GM19463 (cell line): ENCODE results near the gene POLR2J.
"Not testable (repeated sequence)": the region's sequence is repeated elsewhere in the genome, so short reads cannot be mapped to it uniquely, and the experiment has no call there.

Source experiments
- ATAC-seq: cut with Tn5 transposase; IDR thresholded peaks from one replicate; pipeline ENCODE4 v1.9.1; 2021; ENCODE audit warnings: mild to moderate bottlenecking, moderate library complexity; ENCODE audit not compliant: unreplicated experiment

Gene POLR2J

DNA sequence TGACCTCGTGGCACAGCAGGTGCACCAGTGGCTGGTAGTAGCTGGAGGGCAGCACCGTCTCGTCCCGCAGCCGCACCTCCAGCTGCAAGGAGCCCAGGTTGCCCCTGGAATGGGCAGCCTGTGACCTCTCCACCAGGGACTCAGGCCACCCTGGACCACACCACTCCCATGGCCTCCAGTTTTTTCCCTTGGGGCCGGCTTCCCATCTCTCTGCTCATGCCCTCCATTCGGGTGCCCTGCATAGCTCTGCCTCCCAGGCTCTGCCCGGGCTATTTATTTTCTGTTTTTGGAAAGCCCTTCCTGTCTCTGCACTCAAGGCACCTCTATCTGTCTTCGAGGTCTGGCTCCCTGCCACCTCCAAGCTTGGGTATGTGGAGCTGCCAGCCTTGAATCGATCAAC, 18.1 kb upstream of the POLR2J start:
- not testable (repeated sequence) for ATAC-seq

DNA sequence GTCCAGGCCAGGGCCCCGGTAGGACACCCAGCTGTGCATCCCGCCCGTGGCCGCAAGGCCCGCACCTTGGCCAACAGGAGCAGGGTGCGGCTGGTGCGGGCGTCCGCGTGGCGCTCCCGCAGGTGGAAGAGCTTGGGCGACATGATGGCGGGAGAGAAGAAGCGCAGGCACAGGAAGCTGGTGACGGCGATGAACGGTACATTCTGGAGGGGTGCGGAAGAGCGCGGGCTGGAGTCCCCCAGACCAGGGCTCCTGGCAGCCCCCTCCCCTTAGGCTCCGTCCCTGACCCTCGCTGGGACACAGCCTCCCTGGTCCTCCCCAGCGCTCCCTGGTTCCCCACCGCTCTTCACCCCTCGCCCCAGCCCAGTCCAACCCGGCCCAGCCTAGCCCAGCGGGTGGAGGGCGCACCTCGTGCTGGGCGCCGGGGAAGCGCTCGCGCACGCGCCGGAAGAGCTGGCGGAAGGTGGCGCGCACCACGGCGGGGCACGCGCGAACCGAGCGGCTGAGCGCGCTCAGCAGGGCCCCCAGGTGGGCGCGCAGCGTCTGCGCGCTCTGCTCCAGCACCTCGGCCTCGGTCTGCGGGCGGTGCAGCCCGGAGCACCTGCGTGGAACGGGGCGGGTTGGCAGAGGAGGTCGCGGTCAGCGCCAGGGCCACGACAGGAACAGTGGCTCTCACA, 15.9 kb upstream of the POLR2J start:
- peak; percentile 71 for ATAC-seq

DNA sequence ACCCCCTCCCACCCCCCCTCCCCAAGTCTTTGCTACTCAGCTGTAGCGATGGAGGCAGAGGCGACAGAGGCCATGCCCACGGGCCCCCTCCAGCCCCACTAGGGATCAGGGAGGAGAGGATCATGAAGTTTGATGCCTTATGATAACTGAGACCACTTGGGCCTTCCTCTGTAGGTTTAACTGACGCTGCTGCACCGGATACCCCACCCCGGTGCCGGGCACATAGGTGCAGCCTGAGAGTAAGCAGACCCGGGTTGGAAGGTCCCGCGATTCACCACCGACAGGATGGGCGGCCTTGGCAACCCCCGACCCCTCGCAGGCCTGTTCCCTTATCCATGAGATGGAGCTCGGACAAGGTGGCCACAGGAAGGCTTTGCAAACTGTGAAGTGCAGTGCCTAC, 15.3 kb upstream of the POLR2J start:
- not testable (repeated sequence) for ATAC-seq

DNA sequence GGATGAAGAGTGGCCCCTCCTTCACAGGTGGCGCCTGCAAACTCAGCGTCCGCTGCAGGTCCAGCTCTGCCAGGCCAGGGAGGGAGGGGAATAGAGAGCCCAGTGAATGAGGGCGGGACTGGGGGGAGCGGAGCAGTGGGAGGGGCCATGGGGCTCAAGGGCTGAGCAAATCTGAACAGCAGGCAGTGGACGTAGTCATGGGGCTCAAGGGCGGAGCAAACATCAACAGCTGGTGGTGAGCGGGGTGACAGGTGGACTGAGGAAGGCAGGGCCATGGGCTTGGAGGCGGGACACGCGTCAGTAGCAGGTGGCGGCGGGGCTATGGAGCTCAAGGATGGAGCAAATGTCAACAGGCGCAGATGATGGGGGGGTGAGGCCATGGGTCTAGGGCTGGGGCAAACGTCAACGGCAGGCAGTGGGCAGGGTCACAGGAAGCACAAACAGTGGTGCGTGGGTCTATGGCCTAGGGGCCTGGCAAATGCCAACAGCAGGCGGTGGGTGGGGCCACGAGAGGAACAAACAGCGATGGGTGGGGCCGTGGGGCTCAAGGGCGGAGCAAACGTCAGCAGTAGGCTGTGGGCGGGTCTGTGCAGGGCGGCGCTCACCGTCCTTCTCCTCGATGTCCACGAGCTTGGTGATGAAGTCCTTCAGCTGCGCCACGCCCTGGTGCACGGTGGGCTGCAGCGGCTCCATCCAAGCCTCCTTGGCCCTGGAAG, 14.7 kb upstream of the POLR2J start:
- not testable (repeated sequence) for ATAC-seq

DNA sequence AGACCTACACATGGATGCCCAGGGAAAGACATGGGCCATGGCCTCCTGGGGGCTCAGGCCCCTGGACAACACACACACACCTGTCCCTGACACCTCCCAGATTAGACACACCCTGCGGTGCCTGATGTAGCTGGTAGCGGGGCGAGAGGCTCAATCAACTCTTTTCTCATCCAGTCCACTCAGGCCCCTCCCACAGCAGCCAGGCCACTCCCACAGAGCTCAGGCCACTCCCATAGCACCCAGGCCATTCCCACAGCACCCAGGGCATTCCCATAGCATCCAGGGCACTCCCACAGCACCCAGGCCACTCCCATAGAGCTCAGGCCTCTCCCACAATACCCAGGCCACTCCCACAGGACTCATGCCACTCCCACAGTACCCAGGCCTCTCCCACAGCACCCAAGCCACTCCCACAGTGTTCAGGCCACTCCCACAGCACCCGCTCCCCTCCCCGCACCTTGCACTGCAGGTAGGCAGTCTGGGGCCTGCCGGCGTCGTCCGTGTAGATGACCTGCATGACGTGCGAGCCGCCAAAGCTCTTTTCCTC, 11.9 kb upstream of the POLR2J start:
- peak; percentile 47 for ATAC-seq

DNA sequence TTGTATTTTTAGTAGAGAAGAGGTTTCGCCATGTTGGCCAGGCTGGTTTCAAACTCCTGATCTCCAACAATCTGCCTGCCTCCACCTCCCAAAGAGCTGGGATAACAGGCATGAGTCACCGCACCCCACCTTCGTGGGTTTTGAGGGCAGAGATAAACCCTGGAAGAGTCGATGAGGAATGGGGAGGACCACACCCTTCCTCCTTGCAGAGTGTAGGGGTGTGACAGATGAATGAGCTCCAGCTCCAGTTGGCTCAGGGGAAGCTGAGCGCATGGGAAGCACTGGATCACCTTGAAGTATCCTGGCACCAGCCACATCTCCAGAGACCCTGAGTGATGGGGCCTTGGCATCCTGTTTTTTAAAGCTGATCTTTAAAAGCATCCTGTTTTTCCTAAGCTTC, 5.6 kb upstream of the POLR2J start:
- ATAC-seq, result not testable (repeated sequence)

DNA sequence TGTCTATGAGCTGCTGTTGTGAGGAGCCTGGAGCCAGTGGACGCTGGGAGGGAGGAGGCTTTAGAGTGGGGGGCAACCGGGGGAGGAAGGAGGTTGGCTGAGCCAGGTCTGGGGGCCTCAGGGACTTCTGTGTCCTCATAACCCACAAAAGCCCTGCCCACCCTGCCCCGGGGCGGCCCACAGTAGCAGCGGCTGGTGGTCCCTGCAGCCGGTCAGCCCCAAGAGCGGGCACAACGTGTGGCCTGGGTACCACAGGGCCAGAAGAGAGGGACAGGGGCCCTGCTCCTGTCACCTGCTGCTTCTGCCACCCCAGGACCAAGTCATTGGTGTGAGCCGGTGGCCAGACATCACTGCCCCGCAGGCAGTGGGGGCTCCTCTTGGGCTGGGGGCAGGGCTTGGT, 3.2 kb upstream of the POLR2J start:
- ATAC-seq, result not testable (repeated sequence)

DNA sequence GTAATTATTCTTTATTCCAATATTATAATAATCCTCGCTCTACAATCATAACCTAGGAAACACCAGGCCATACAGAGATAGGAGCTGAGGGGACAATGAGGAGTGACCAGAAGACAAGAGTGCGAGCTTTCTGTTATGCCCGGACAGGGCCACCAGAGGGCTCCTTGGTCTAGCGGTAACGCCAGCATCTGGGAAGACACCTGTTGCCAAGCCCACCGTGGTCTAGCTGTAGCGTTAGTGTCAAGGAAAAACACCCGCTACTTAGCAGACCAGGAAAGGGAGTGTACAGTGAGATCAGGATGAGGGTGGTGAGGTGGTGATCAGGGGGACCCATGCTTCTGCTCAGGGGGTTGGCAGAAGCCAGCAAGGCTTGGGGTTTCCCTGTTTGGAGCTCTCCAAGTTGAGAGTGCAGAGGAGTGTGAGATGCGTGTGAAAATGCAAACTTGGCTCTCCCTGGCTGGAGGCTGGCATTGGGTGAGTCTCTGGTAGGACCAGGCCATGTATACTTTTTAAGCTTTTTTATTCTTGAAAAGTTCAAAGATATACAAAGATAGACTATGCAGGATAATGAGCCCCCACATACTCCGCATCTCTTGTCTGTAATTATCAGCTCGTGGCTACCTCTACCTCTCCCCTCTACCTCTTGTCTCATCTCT, 1.4 kb upstream of the POLR2J start:
- not testable (repeated sequence) for ATAC-seq

DNA sequence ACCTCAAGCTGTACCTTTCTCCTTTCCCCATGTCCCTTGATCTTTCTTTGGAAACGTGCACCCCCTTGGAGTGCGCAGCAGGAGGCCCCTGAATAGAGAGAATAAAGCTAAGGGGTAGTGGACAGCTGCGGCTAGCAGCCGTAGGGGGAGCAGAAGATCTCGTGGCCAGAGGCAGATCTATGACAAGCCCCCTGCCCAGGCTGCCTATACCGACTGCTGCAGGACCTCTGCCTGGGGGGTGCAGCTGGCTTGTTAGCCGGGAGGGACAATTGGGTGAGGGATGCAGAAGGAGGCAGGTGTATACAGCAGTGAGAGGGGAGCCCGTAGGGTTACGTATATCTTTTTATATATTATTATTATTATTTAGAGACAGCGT, 475 bp upstream of the POLR2J start:
- ATAC-seq, result peak; percentile 24

DNA sequence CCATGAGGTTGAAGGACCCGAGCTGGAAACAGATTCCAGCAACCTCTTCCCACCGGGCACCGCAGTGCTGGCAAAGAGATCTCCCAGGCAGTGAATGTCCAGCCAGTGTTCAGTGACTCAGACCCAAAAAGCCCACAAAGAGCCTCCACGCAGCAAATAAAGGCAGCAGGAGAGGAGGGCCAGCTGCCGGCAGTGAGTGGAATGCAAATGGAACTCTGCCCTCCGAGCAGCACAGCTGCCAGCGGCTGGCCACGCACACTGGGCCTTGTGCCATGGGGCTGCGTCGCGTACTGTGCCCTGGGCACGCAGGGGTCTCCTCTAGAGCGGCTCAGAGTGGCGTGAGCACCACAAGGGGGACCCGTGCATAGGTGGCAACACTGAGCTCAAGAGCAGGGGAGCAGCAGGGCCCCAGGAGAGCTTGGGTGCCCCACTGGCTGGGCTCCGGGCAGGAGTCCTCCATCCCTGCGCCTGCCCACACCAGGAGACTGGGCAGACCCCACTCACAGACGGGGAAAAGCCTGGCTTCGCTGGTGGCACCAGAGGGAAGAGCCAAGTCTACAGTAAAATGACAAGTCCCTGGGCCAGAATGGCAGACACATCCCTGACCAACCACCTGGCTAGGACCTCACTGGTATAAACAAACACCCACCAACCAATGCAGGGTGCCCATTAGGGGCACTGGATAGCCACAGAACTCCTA, 3.8 kb downstream of the POLR2J start:
- ATAC-seq, result not testable (repeated sequence)

DNA sequence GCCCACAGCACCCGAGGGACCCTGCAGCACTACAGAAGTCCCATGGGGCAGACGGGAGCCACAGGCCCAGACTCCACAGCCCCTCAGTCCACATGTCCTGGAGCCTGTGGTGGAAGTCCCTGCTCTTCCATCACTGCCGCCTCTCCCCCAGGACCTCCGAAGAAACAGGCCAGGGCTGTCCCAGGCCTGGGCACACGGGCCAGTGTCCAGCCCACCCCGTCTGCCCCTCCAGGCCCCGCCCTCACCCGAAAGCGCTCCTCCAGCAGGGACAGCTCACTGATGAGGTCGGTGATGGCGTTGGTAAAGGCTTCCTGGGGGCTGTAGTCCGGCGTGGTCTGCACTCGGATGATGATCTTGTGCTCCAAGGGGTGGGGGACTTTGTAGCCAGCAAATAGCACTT, 4.6 kb downstream of the POLR2J start:
- ATAC-seq, result not testable (repeated sequence)

DNA sequence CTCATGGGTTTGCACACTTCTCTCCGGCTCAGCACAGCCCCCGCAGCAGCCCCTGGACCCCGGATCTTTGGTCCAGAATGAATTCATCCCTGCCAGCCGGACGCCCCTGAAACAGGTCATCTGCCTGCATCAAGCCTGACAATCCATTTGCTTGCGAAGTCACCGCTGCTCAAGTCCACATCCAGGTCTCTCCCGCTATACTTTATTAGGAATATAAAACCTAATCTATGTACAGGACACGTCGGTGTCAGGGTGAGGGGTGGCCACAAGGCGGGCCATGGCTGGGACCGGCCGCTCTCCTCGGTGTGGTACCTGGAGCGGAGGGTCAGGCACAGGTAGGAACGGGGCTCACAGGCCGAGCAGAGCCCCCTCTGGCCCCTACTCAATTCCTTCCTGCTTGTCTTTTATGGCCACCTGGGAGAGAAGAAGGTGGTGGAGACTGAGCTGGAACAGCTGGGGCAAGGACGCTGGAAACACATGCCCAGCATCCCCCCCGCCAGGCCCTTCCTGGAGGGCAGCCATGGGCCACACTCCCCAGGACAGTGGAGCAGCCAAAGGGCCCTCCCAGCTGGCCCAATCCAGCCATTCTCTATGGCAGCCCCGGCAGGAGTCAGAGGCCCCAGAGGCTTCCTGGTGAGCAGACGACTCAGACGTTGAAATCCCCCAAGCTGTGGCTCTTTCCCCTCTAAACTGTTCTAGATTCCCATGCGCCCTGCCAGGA, 5.3 kb downstream of the POLR2J start:
- ATAC-seq, result no peak

DNA sequence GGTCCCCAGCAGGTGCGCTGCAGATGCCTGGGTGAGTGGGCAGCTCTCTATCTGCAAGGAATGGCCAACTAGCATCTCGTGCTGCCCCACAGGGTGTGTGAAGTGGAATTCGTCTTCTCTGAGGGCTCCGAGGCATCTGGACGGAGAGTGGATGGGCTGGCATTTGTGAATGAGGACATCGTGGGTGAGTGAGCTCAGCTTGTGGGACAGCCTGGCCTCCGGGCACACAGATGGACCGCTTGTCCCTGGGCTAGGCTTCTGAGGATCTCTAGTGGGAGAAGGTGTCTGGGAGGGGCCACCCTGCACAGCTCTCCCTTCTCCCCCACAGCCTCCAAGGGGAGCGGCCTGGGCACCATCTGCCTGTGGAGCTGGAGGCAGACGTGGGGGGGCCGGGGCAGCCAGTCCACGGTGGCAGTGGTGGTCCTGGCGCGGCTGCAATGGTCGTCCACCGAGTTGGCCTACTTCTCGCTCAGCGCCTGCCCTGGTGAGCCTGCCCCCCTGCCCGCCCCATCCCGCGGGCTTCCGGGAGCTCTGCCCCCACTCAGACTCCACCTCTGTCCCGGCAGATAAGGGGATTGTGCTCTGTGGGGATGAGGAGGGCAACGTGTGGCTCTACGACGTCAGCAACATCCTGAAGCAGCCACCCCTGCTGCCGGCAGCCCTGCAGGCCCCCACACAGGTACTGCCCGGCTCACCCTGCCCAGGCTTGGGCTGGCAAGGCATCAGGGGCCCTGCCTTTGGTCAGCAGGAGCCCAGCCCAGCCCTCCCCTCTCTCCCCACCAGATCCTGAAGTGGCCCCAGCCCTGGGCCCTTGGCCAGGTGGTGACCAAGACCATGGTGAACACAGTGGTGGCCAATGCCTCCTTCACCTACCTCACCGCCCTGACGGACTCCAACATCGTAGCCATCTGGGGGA, 6.3 kb downstream of the POLR2J start:
- ATAC-seq, result no peak

DNA sequence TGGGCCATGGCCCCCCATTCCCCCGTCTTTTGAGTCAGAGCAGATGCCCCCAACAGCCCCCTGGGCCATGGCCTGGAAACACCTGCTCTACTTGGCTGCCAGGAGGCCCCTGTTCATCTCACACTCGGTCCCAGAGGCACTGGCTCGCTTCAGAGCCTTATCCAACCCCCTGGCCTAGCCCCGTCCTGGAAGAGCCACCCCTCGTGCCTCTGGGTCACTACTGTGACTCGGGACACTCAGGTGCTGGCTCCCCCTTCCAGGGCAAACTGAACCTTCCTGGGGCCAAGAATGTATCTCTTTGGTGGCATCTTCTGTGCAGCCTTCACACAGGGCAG, 7.0 kb downstream of the POLR2J start:
- ATAC-seq, result no peak

DNA sequence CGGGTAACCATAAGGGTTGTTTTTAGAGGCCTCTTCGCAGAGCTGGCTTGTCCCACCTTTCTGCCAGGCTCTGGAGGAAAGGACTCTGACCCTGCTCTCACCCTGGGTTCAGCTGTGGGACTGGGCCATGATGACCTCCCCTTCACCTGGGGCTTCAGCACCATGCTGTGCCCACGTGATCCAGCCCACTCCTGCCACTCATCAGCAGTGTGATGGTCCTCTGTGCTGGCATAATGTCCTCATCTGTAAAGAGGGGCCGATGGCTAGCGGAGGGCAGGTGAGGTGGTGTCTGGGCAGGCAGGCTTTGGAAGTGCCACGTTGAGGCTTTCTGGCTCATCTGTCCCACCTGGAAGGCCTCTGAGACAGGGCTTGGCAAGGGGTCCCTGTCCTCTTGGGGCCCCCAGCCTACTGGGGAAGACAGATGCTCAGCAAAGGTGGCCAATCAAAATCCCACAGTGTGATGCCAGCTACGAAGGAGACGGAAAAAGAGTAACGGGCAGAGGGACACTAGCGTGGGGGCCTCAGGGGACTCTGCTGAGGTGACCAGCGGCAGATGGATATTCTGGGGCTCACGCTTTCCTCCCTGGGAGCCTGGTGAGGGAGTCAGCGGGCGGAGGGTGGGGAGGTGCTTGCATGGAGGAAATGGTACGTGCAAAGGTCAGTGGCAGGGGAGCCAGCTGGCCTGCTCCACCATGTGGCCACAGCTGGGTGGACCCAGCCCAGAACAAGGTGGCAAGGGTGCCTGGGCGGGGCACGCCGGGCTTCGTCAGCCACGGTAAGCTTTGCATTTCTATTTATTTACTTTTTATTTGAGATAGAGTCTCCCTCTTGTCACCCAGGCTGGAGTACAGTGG, 8.5 kb downstream of the POLR2J start:
- no peak for ATAC-seq

DNA sequence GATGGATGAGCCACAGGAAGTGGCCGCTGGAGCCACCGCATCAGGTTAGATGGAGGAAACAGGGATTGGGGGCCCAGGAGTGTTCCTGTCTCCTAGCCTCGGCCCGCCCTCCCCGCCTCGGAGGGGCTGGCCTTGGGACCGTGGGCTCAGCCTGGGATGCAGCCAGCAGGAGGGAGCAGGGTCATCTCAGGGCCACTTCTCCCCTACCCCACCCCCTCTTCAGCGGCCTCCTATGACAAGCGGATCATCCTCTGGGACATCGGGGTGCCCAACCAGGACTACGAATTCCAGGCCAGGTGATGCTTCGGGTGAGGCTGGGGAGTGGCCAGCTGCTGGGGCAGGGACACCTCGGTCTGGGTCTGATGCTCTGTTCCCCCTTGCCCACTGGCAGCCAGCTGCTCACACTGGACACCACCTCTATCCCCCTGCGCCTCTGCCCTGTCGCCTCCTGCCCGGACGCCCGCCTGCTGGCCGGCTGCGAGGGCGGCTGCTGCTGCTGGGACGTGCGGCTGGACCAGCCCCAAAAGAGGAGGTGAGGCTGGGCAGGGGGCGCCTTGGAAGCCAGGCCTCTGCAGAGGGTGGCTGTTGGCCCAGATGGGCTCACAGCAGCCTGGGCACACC, 9.3 kb downstream of the POLR2J start:
- no peak for ATAC-seq

DNA sequence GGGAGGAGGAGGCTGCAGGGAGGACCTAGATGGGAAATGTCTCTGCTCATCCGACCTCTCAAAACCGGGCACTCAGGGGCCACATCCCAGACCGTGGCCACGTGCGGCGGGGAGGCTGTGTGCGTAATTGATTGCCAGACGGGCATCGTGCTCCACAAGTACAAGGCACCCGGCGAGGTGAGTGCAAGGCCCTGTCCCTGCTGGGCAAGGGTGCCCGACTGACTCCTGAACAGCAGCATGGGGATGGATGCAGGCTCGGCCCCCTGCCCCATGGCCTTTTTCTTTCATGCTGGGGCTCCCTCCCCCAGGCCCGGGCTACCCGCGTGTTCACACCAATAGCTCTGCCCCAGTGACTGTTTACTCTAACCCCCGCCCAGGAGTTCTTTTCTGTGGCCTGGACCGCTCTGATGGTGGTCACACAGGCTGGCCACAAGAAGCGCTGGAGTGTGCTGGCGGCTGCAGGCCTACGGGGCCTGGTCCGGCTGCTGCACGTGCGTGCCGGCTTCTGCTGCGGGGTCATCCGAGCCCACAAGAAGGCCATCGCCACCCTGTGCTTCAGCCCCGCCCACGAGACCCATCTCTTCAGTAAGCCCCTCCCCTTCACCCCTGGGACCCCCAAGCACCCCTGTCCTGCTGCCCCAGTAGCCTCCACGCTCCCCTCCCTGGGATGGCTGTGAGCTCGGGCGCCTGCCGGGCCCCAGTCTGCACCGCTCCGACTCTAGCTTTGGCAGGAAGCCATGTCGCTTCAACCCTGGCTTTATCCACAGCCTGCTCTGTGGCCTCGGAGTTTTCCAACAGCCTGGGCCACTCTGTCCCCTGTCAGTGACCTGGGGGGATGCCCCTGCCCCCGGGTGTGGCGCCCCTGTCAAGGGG, 10.0 kb downstream of the POLR2J start:
- no peak for ATAC-seq
